Caco-2 (cell line): ENCODE measurements around the gene ZEB2. TPM values are rescaled to one million over a fixed set of nuclear protein-coding genes. Genes with fewer than 3 reads are reported as not detected.

Source experiments
- BruUV-seq: library from RNA; stranded (reverse); fragments of 400-500 nt; replicated peaks from 2 replicates; lab custom pipeline; 2021; lab: Mats Ljungman, UMichigan
- CTCF ChIA-PET: fragments of 300-600 bp; sonication (Branson Sonifier 250); formaldehyde crosslinking; loops from one replicate; lab custom pipeline; 2022; ENCODE audit warnings: antibody characterized with exemption; lab: Charles Lee
- POLR2A ChIA-PET: fragments of 300-600 bp; sonication (Branson Sonifier 250); formaldehyde crosslinking; loops from one replicate; lab custom pipeline; 2022; ENCODE audit warnings: antibody characterized with exemption; lab: Charles Lee
- DNase-seq, 2 experiments: peaks; one replicate each; pipeline versions ENCODE4 v3.0.0 to v3.0.0-alpha.2; 2020 to 2022
- H3K27me3 ChIP-seq: replicated peaks from 2 replicates; pipeline ENCODE4 v1.6.0; 2011; ENCODE audit warnings: low read length; ENCODE audit not compliant: control insufficient read depth, insufficient read depth
- H3K36me3 ChIP-seq: 2 replicates; pipeline ENCODE4 v1.5.1; 2011; ENCODE audit warnings: low read length; ENCODE audit not compliant: control insufficient read depth, insufficient read depth
- H3K4me1 ChIP-seq: fragments of 250-450 bp; sonication (Bioruptor Pico); 2 replicates; pipeline ENCODE4 v1.5.1; 2020; ENCODE audit warnings: mild to moderate bottlenecking
- H3K4me3 ChIP-seq: 2 replicates; pipeline ENCODE4 v1.5.1; 2011; ENCODE audit warnings: low read depth, mild to moderate bottlenecking, control low read depth, low read length
- H3K9me3 ChIP-seq: fragments of 250-450 bp; sonication (Bioruptor Pico); 2 replicates; pipeline ENCODE4 v1.5.1; 2020; ENCODE audit warnings: mild to moderate bottlenecking, moderate library complexity
- H3K27ac Mint-ChIP-seq: one replicate; pipeline ENCODE4 v1.8.0; 2022; ENCODE audit warnings: mixed read lengths; ENCODE audit not compliant: unreplicated experiment
- H3K27me3 Mint-ChIP-seq: one replicate; pipeline ENCODE4 v1.8.0; 2022; ENCODE audit warnings: mixed read lengths; ENCODE audit not compliant: insufficient read depth, unreplicated experiment
- H3K36me3 Mint-ChIP-seq: one replicate; pipeline ENCODE4 v1.8.0; 2022; ENCODE audit warnings: mild to moderate bottlenecking, mixed read lengths; ENCODE audit not compliant: insufficient read depth, unreplicated experiment
- H3K4me1 Mint-ChIP-seq: one replicate; pipeline ENCODE4 v1.8.0; 2022; ENCODE audit warnings: low read depth, mixed read lengths; ENCODE audit not compliant: unreplicated experiment
- H3K4me3 Mint-ChIP-seq: one replicate; pipeline ENCODE4 v1.8.0; 2022; ENCODE audit warnings: mild to moderate bottlenecking, moderate library complexity, mixed read lengths; ENCODE audit not compliant: unreplicated experiment
- H3K9me3 Mint-ChIP-seq: one replicate; pipeline ENCODE4 v1.8.0; 2022; ENCODE audit warnings: mixed read lengths; ENCODE audit not compliant: unreplicated experiment
- intact Hi-C: fragments of 100-400 bp; cut with micrococcal nuclease; formaldehyde crosslinking; loops from one replicate; pipeline ENCODE4 v1.10.0; 2022; ENCODE audit not compliant: unreplicated experiment
- total RNA-seq: library from RNA; stranded (reverse); gene quantifications from 2 replicates; pipeline ENCODE4 v1.2.3, GENCODE V29; 2022
- TF ChIP-seq, protein P1 (sequence below), 2 experiments: fragments of 200-600 bp in 1 of 2; IDR thresholded peaks; 1 replicate in 1 of 2; 2 replicates in 1 of 2; pipeline versions ENCODE4 v1.5.1 to v1.8.0; 2011 to 2022; ENCODE audit warnings: antibody characterized with exemption in 1 of 2, control low read depth in 1 of 2, inconsistent platforms in 1 of 2, low read depth in 1 of 2, low read length in 1 of 2, mild to moderate bottlenecking in 1 of 2, moderate library complexity in 1 of 2; ENCODE audit not compliant: insufficient read depth in 1 of 2, severe bottlenecking in 1 of 2, unreplicated experiment in 1 of 2

ZEB2 gene
- total RNA-seq, 1 experiment from 2014 or later: not detected

- Histone ChIP-seq H3K9me3 (no peaks in the 10 kb centered on the region; the same call in 1 of the 2 replicates), H3K4me1 (no peaks in the 10 kb centered on the region), H3K36me3 (no peaks in the 10 kb centered on the region), H3K4me3 (no peak overlapping the region), H3K27me3 (peaks cover 2% of the 10 kb centered on the region)
- intact Hi-C loops: no loop called here
- Mint-ChIP-seq H3K9me3 (no peaks in the 10 kb centered on the region), H3K27ac (no peak overlapping the region), H3K27me3 (peaks cover 35% of the 10 kb centered on the region), H3K36me3 (no peaks in the 10 kb centered on the region), H3K4me1 (no peaks in the 10 kb centered on the region), H3K4me3 (no peak overlapping the region)
- ChIA-PET POLR2A (no interaction called here), CTCF (no interaction called here)
- no peak for DNase-seq
- BruUV-seq: no TSS peak
- TF ChIP-seq, protein P1, sequence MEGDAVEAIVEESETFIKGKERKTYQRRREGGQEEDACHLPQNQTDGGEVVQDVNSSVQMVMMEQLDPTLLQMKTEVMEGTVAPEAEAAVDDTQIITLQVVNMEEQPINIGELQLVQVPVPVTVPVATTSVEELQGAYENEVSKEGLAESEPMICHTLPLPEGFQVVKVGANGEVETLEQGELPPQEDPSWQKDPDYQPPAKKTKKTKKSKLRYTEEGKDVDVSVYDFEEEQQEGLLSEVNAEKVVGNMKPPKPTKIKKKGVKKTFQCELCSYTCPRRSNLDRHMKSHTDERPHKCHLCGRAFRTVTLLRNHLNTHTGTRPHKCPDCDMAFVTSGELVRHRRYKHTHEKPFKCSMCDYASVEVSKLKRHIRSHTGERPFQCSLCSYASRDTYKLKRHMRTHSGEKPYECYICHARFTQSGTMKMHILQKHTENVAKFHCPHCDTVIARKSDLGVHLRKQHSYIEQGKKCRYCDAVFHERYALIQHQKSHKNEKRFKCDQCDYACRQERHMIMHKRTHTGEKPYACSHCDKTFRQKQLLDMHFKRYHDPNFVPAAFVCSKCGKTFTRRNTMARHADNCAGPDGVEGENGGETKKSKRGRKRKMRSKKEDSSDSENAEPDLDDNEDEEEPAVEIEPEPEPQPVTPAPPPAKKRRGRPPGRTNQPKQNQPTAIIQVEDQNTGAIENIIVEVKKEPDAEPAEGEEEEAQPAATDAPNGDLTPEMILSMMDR (IDR thresholded peaks at IDR 0.05; ENCODE audit: insufficient read depth in 1 of 2, low read depth in 1 of 2, low read length in 1 of 2, severe bottlenecking in 1 of 2, unreplicated experiment in 1 of 2): no peak
These were observed 67.5 kb downstream of the ZEB2 start for GRCh38 chr2:144452169-144452988.

DNA sequence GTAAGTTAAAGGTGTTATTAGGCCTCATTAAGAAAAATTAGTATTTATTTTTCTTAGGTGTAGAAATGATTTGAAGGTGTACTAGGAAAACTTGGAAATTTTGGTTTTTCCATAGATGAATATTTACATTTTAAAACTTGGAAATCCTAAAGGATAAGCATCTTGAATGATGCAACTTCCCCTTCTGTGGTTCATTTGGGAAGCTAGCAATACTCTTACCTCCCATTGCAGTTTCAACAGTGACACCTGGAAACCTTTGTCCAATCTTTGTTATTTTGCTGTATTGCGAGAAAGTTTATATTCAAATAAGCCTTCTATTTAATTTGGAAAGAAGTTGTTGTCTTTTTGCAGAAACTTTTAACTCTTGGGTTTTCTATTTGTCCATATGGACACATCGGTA is 68.5 kb downstream of the ZEB2 start:
- TF ChIP-seq, protein P1 (IDR thresholded peaks at IDR 0.05; ENCODE audit: insufficient read depth in 1 of 2, low read depth in 1 of 2, low read length in 1 of 2, severe bottlenecking in 1 of 2, unreplicated experiment in 1 of 2): no peak
- no peaks in the 10 kb centered on the region for H3K4me1 Mint-ChIP-seq
- no peak for DNase-seq
- intact Hi-C loops: no loop called here
- H3K9me3 Mint-ChIP-seq: no peaks in the 10 kb centered on the region
- H3K36me3 Mint-ChIP-seq: no peaks in the 10 kb centered on the region
- Histone ChIP-seq H3K4me1 (no peaks in the 10 kb centered on the region), H3K27me3 (no peaks in the 10 kb centered on the region; the same call in none of the 2 replicates), H3K9me3 (no peaks in the 10 kb centered on the region; the same call in 1 of the 2 replicates), H3K36me3 (no peaks in the 10 kb centered on the region), H3K4me3 (no peak overlapping the region)
- BruUV-seq: no TSS peak
- peaks cover 28% of the 10 kb centered on the region for H3K27me3 Mint-ChIP-seq
- ChIA-PET POLR2A (no interaction called here), CTCF (no interaction called here)
- no peak overlapping the region for H3K27ac Mint-ChIP-seq
- no peak overlapping the region for H3K4me3 Mint-ChIP-seq

- Histone ChIP-seq H3K36me3 (no peaks in the 10 kb centered on the region), H3K4me3 (no peak overlapping the region), H3K4me1 (no peaks in the 10 kb centered on the region), H3K9me3 (no peaks in the 10 kb centered on the region; the same call in 1 of the 2 replicates), H3K27me3 (no peaks in the 10 kb centered on the region; the same call in none of the 2 replicates)
- no TSS peak for BruUV-seq
- intact Hi-C loops: no loop called here
- TF ChIP-seq, protein P1 (IDR thresholded peaks at IDR 0.05; ENCODE audit: insufficient read depth in 1 of 2, low read depth in 1 of 2, low read length in 1 of 2, severe bottlenecking in 1 of 2, unreplicated experiment in 1 of 2): no peak
- Mint-ChIP-seq H3K4me3 (no peak overlapping the region), H3K36me3 (no peaks in the 10 kb centered on the region), H3K27me3 (peaks cover 20% of the 10 kb centered on the region), H3K4me1 (no peaks in the 10 kb centered on the region), H3K9me3 (no peaks in the 10 kb centered on the region), H3K27ac (no peak overlapping the region)
- POLR2A ChIA-PET: no interaction called here
- peak in 1 of 2 experiments; percentile 4 for DNase-seq
- CTCF ChIA-PET: interaction anchor here (0.6 to 1.4 kb wide), 2 partner anchors 11 to 89 kb away, joined by 3 to 4 read pairs; no protein-coding TSS in a partner anchor
These were observed 70.9 kb downstream of the ZEB2 start for GRCh38 chr2:144449028-144449406.
